Astrocyte of the spinal cord (primary cell): ENCODE measurements around the gene TEAD2.
"Not testable (repeated sequence)": the region's sequence is repeated elsewhere in the genome, so short reads cannot be mapped to it uniquely, and the experiment has no call there.

Source experiments
- DNase-seq: peaks from one replicate; pipeline ENCODE4 v3.0.0; 2011; ENCODE audit warnings: low read depth, low spot score
- H3K4me3 ChIP-seq: 2 replicates; pipeline ENCODE4 v1.5.1; 2011; ENCODE audit warnings: low read depth, mild to moderate bottlenecking, low read length, moderate library complexity
- CTCF ChIP-seq: IDR thresholded peaks from 2 replicates; pipeline ENCODE4 v1.5.1; 2012; ENCODE audit warnings: low read depth, mild to moderate bottlenecking, low read length, inconsistent platforms
- in situ Hi-C: cut with HindIII; loops from 2 replicates; pipeline ENCODE4 v1.10.0; 2017; ENCODE audit warnings: low sequenced_read_pairs

The TEAD2 gene

GRCh38 chr19:49318296-49318695, 43.9 kb downstream of the TEAD2 start:
- no peak for TF ChIP-seq CTCF
- in situ Hi-C loops: no loop called here
- no peak for DNase-seq
- H3K4me3 ChIP-seq: no peak overlapping the region

- H3K4me3 ChIP-seq: no peak overlapping the region
- no peak for TF ChIP-seq CTCF
- in situ Hi-C loops: no loop called here
- DNase-seq: no peak
Measured at GRCh38 chr19:49316284-49316683, 45.9 kb downstream of the TEAD2 start.

- no peak for TF ChIP-seq CTCF
- in situ Hi-C loops: no loop called here
- H3K4me3 ChIP-seq: no peak overlapping the region
- DNase-seq: no peak
Measured at GRCh38 chr19:49315111-49315510, 47.1 kb downstream of the TEAD2 start.

GRCh38 chr19:49309087-49309486, 53.1 kb downstream of the TEAD2 start:
- in situ Hi-C loops: no loop called here
- DNase-seq: no peak
- no peak for TF ChIP-seq CTCF
- H3K4me3 ChIP-seq: no peak overlapping the region

- DNase-seq, in situ Hi-C loops, H3K4me3 ChIP-seq: not testable (repeated sequence)
Measured at GRCh38 chr19:49306734-49307133, 55.5 kb downstream of the TEAD2 start.

- no peak for TF ChIP-seq CTCF
- no peak for DNase-seq
- in situ Hi-C loops: no loop called here
- no peak overlapping the region for H3K4me3 ChIP-seq
Measured at GRCh38 chr19:49301866-49302252, 60.4 kb downstream of the TEAD2 start.

- in situ Hi-C loops: no loop called here
- no peak overlapping the region for H3K4me3 ChIP-seq
- peak; percentile 36 for DNase-seq
- TF ChIP-seq CTCF: peak; percentile 93
Measured at GRCh38 chr19:49301165-49301865, 60.9 kb downstream of the TEAD2 start.

- H3K4me3 ChIP-seq, DNase-seq, in situ Hi-C loops: not testable (repeated sequence)
Measured at GRCh38 chr19:49298653-49299052, 63.6 kb downstream of the TEAD2 start.
